Endothelial cell (in vitro differentiated cells): ENCODE data around the gene ARHGAP30. TPM values are rescaled to one million over a fixed set of nuclear protein-coding genes. Genes with fewer than 3 reads are reported as not detected.
A peak's percentile ranks its signal among the peaks of the same experiment; 100 is the strongest.
"Not testable (repeated sequence)": the region's sequence is repeated elsewhere in the genome, so short reads cannot be mapped to it uniquely, and the experiment has no call there.

Experiments used
- DNase-seq: peaks from one replicate; pipeline ENCODE4 v3.0.0; 2021; ENCODE audit warnings: low spot score
- H3K27ac Mint-ChIP-seq: one replicate; pipeline ENCODE4 v1.8.0; 2021; ENCODE audit warnings: mixed read lengths, inconsistent platforms; ENCODE audit not compliant: unreplicated experiment
- H3K27me3 Mint-ChIP-seq: one replicate; pipeline ENCODE4 v1.8.0; 2021; ENCODE audit warnings: mild to moderate bottlenecking, moderate library complexity, mixed read lengths, inconsistent platforms; ENCODE audit not compliant: unreplicated experiment
- H3K36me3 Mint-ChIP-seq: one replicate; pipeline ENCODE4 v1.8.0; 2021; ENCODE audit warnings: mild to moderate bottlenecking, low read depth, mixed read lengths, inconsistent platforms; ENCODE audit not compliant: unreplicated experiment
- H3K4me1 Mint-ChIP-seq: one replicate; pipeline ENCODE4 v1.8.0; 2021; ENCODE audit warnings: mild to moderate bottlenecking, mixed read lengths, inconsistent platforms; ENCODE audit not compliant: unreplicated experiment
- H3K4me3 Mint-ChIP-seq: one replicate; pipeline ENCODE4 v1.8.0; 2021; ENCODE audit warnings: mild to moderate bottlenecking, mixed read lengths, inconsistent platforms; ENCODE audit not compliant: unreplicated experiment
- H3K9me3 Mint-ChIP-seq: one replicate; pipeline ENCODE4 v1.8.0; 2021; ENCODE audit warnings: mixed read lengths, inconsistent platforms; ENCODE audit not compliant: unreplicated experiment
- total RNA-seq: library from RNA; stranded (reverse); fragmentation: NEBNext Ultra II Directional; extraction: Animal tissue kit (Norgen Biotek cat#: 25700); gene quantifications from one replicate; pipeline ENCODE4 v1.2.1, GENCODE V29; 2021; ENCODE audit not compliant: unreplicated experiment
- TF ChIP-seq, protein P1 (sequence below): fragments of 200-600 bp; sonication (generic); IDR thresholded peaks from one replicate; pipeline ENCODE4 v1.5.0; 2021; ENCODE audit warnings: antibody characterized with exemption; ENCODE audit not compliant: unreplicated experiment

Gene ARHGAP30
- total RNA-seq, 1 donor from 2014 or later, result 0.23 TPM

DNA sequence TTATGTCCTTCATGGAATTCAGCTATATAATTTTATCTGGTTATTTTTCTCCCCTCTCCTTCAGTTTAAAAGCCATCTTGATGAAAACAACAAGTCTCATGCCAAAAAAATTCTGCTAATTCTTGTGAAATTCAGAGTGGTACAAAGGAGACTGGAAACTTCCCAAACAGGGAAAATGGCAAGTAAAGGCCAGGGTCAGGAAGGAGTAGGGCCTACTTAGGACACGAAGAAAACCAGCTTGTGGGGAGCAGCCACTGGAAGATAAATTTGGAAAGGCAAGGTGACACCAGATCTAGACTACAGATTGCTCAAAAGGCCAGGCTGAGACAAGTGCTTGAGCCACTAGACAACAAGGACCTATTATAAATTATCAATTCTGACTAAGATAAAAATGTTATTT lies 37.3 kb downstream of the ARHGAP30 start:
- Mint-ChIP-seq H3K4me1 (no peaks in the 10 kb centered on the region), H3K9me3 (no peaks in the 10 kb centered on the region), H3K27me3 (peaks cover 4% of the 10 kb centered on the region), H3K4me3 (no peak overlapping the region), H3K27ac (no peak overlapping the region), H3K36me3 (peaks cover 10% of the 10 kb centered on the region)
- no peak for DNase-seq
- TF ChIP-seq, protein P1, sequence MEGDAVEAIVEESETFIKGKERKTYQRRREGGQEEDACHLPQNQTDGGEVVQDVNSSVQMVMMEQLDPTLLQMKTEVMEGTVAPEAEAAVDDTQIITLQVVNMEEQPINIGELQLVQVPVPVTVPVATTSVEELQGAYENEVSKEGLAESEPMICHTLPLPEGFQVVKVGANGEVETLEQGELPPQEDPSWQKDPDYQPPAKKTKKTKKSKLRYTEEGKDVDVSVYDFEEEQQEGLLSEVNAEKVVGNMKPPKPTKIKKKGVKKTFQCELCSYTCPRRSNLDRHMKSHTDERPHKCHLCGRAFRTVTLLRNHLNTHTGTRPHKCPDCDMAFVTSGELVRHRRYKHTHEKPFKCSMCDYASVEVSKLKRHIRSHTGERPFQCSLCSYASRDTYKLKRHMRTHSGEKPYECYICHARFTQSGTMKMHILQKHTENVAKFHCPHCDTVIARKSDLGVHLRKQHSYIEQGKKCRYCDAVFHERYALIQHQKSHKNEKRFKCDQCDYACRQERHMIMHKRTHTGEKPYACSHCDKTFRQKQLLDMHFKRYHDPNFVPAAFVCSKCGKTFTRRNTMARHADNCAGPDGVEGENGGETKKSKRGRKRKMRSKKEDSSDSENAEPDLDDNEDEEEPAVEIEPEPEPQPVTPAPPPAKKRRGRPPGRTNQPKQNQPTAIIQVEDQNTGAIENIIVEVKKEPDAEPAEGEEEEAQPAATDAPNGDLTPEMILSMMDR, result no peak

DNA sequence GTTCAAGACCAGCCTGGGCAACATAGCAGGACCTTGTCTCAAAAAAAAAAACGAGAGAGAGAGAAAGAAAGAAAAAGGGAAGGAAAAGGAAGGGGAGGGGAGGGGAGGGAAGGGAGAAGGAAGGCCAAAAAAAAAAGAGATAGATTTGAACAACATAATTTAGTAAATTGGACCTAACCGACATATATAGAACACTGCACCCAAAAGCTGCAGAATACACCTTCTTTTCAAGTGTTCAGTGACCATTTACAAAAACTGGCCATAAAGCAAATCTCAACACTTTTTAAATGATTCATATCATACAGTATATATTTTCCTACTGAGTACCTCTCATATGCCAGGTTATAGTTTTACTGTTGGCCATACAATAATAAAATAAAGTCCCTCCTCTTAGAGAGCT lies 37.8 kb downstream of the ARHGAP30 start:
- H3K27me3 Mint-ChIP-seq, result peaks cover 4% of the 10 kb centered on the region
- H3K4me3 Mint-ChIP-seq, result no peak overlapping the region
- TF ChIP-seq, protein P1, result no peak
- DNase-seq, result no peak
- H3K9me3 Mint-ChIP-seq, result no peaks in the 10 kb centered on the region
- peaks cover 10% of the 10 kb centered on the region for H3K36me3 Mint-ChIP-seq
- H3K27ac Mint-ChIP-seq, result no peak overlapping the region
- no peaks in the 10 kb centered on the region for H3K4me1 Mint-ChIP-seq

DNA sequence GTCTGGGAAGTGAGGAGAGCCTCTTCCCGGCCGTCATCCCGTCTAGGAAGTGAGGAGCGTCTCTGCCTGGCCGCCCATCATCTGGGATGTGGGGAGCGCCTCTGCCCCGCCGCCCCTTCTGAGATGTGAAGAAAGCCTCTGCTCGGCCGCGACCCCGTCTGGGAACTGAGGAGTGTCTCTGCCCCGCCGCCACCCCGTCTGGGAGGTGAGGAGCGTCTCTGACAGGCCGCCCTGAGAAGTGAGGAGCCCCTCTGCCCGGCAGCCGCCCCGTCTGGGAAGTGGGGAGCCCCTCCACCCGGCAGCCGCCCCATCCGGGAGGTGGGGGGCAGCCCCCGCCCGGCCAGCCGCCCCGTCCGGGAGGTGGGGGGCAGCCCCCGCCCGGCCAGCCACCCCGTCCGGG lies 40.2 kb downstream of the ARHGAP30 start:
- H3K27me3 Mint-ChIP-seq, H3K4me1 Mint-ChIP-seq, H3K4me3 Mint-ChIP-seq, H3K27ac Mint-ChIP-seq, DNase-seq, H3K9me3 Mint-ChIP-seq, H3K36me3 Mint-ChIP-seq: not testable (repeated sequence)

DNA sequence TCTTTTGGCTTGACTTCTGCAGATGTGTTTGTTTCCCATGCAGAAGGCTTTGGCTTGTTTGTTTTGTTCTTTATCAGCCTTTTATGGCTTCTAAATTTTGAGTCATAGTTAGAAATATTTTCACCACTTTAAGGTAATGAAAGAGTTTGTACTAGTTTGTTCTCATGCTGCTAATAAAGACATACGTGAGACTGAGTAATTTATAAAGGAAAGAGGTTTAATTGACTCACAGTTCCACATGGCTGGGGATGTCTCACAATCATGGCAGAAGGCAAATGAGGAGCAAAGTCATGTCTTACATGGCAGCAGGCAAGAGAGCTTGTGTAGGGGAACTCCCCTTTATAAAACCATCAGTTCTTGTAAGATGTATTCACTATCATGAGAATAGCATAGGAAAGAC lies 42.7 kb downstream of the ARHGAP30 start:
- not testable (repeated sequence) for H3K9me3 Mint-ChIP-seq, H3K4me3 Mint-ChIP-seq, H3K27ac Mint-ChIP-seq

DNA sequence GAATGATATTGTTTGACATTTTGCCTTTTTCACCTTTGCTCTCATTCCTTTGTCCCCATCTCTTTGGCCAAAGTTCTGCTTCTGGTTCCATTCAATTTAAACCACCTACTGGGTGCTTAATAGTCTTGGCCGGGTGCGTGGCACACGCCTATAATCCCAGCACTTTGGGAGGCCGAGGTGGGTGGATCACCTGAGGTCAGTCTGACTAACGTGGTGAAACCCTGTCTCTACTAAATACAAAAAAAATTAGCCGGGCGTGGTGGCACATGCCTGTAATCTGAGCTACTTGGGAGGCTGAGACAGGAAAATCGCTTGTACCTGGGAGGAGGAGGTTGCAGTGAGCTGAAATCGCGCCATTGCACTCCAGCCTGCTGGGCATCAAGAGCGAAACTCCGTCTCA lies 47.3 kb downstream of the ARHGAP30 start:
- Mint-ChIP-seq H3K27me3 (peaks cover 13% of the 10 kb centered on the region), H3K4me3 (peak overlapping the region; percentile 99), H3K36me3 (peaks cover 19% of the 10 kb centered on the region), H3K4me1 (peaks cover 42% of the 10 kb centered on the region), H3K27ac (peak overlapping the region; percentile 22)
- not testable (repeated sequence) for H3K9me3 Mint-ChIP-seq, DNase-seq

More for the DNA sequence above, 42.7 kb downstream of the ARHGAP30 start:
- not testable (repeated sequence) for H3K4me1 Mint-ChIP-seq, DNase-seq, H3K27me3 Mint-ChIP-seq, H3K36me3 Mint-ChIP-seq

DNA sequence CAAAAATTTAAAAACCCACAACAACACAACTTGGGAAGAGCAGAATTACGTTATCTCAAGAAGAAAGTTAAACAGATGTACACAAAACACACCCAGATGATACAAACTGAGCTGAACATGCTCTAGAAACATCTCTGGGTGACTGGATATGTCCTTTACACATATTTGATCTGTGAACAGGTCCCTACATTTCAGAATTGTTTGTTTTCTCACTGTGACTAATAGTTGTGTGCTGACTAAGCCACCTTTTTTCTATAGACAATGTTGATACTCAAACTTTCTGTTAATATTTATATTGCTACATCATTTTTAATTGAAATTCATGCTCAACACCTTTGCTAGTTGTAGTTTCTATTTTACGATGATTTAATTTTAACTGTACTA lies 47.7 kb downstream of the ARHGAP30 start:
- TF ChIP-seq, protein P1, result no peak
- Mint-ChIP-seq H3K27me3 (peaks cover 13% of the 10 kb centered on the region), H3K4me1 (peaks cover 46% of the 10 kb centered on the region), H3K27ac (peak overlapping the region; percentile 99), H3K9me3 (no peaks in the 10 kb centered on the region), H3K36me3 (peaks cover 21% of the 10 kb centered on the region), H3K4me3 (peak overlapping the region; percentile 99)
- DNase-seq, result no peak
